GM12878 (cell line): ENCODE measurements around the gene ROCK2. TPM values are rescaled to one million over a fixed set of nuclear protein-coding genes. Genes with fewer than 3 reads are reported as not detected.

Experiments used
- CEBPB ChIP-seq, 2 experiments: fragments of 150-350 bp in 1 of 2; IDR thresholded peaks; 2 replicates each; pipeline ENCODE4 v1.6.1; 2012 to 2014; ENCODE audit warnings: low read depth in 2 of 2, low read length in 2 of 2, borderline replicate concordance in 1 of 2, inconsistent platforms in 1 of 2
- CHD2 ChIP-seq: IDR thresholded peaks from 2 replicates; pipeline ENCODE4 v1.6.1; 2011; ENCODE audit warnings: low read depth, low read length, improper control_type of control experiment, borderline replicate concordance
- CHD4 ChIP-seq: fragments of 200-600 bp; sonication (generic); IDR thresholded peaks from 2 replicates; pipeline ENCODE4 v1.6.1; 2016; ENCODE audit warnings: mild to moderate bottlenecking
- FOS ChIP-seq: IDR thresholded peaks from 3 replicates; pipeline ENCODE4 v1.6.1; 2011; ENCODE audit warnings: borderline replicate concordance; ENCODE audit not compliant: insufficient read length; ENCODE audit errors: extremely low read depth
- MYB ChIP-seq: fragments of 150-350 bp; IDR thresholded peaks from 2 replicates; pipeline ENCODE4 v1.6.1; 2014; ENCODE audit warnings: mild to moderate bottlenecking, low read depth, low read length, borderline replicate concordance
- MYC ChIP-seq: IDR thresholded peaks from 2 replicates; pipeline ENCODE4 v1.6.1; 2011; ENCODE audit warnings: mild to moderate bottlenecking, low read length, moderate library complexity, inconsistent platforms; ENCODE audit not compliant: insufficient read depth, insufficient replicate concordance, insufficient read length, severe bottlenecking
- NR2C1 ChIP-seq: fragments of 450-650 bp; IDR thresholded peaks from 2 replicates; pipeline ENCODE4 v1.6.1; 2017; ENCODE audit warnings: antibody characterized with exemption, mild to moderate bottlenecking, moderate library complexity
- PAX5 ChIP-seq: IDR thresholded peaks from 2 replicates; pipeline ENCODE4 v1.6.1; 2011; ENCODE audit warnings: low read depth, low read length, borderline replicate concordance
- POU2F2 ChIP-seq: IDR thresholded peaks from 3 replicates; pipeline ENCODE4 v1.6.1; 2011; ENCODE audit warnings: low read depth, mild to moderate bottlenecking, low read length, borderline replicate concordance
- SREBF2 ChIP-seq: IDR thresholded peaks from 2 replicates; pipeline ENCODE4 v1.6.1; 2012; ENCODE audit warnings: mild to moderate bottlenecking, low read length
- STAT1 ChIP-seq: fragments of 450-650 bp; conservative IDR thresholded peaks from 2 replicates; pipeline ENCODE4 v1.6.1; 2014; ENCODE audit warnings: antibody characterized with exemption, mild to moderate bottlenecking
- TCF3 ChIP-seq: IDR thresholded peaks from 2 replicates; pipeline ENCODE4 v1.6.1; 2012; ENCODE audit warnings: low read depth, mild to moderate bottlenecking, low read length, borderline replicate concordance; ENCODE audit not compliant: insufficient read depth
- YY1 ChIP-seq: IDR thresholded peaks from 2 replicates; pipeline ENCODE4 v1.6.1; 2011; ENCODE audit warnings: low read depth, mild to moderate bottlenecking, low read length
- ZNF384 ChIP-seq: IDR thresholded peaks from 2 replicates; pipeline ENCODE4 v1.6.1; 2012; ENCODE audit warnings: low read depth, mild to moderate bottlenecking, low read length, improper control_type of control experiment, borderline replicate concordance
- polyA plus RNA-seq, 11 experiments: library from polyadenylated mRNA; depleted of rRNA in 4 of 11; unstranded in 6 of 11; stranded (reverse) in 5 of 11; fragments of >200 nt; fragmentation: Nextera tagmentation in 4 of 11; fragmentation: Illumina TruSeq in 1 of 11; extraction: Ambion mirVana in 4 of 11; extraction: Trizol in 1 of 11; gene quantifications; 1 replicate in 1 of 11; 2 replicates in 10 of 11; pipeline versions ENCODE4 v1.2.1 to v1.2.3, GENCODE V29; 2011 to 2016; ENCODE audit warnings: inconsistent platforms in 2 of 11, missing spikeins in 2 of 11, low read depth in 1 of 11
- total RNA-seq, 4 experiments: library from RNA; depleted of rRNA in 3 of 4; stranded (reverse); fragments of >200 nt in 3 of 4; fragmentation: Illumina TruSeq in 1 of 4; extraction: Trizol in 1 of 4; gene quantifications; 2 replicates each; pipeline versions ENCODE4 v1.2.1 to v1.2.3, GENCODE V29; 2013 to 2021
- TF ChIP-seq, protein P1 (sequence below): fragments of 450-650 bp; IDR thresholded peaks from 2 replicates; pipeline ENCODE4 v1.6.1; 2016; ENCODE audit warnings: mild to moderate bottlenecking
- TF ChIP-seq, protein P2 (sequence below): fragments of 450-650 bp; IDR thresholded peaks from 2 replicates; pipeline ENCODE4 v1.6.1; 2016; ENCODE audit warnings: mild to moderate bottlenecking
- TF ChIP-seq, protein P3 (sequence below): fragments of 450-650 bp; IDR thresholded peaks from 2 replicates; pipeline ENCODE4 v1.6.1; 2017; ENCODE audit warnings: mild to moderate bottlenecking
- TF ChIP-seq, protein P4 (sequence below): fragments of 450-650 bp; IDR thresholded peaks from 2 replicates; pipeline ENCODE4 v1.6.1; 2016; ENCODE audit warnings: mild to moderate bottlenecking, moderate library complexity, borderline replicate concordance

The ROCK2 gene
- total and polyA plus RNA-seq, 10 of the 15 experiments (the other 5 are each of a cell fraction or from before 2014, with no cell fraction given) = 4.6 to 22.1 (median 8.3) TPM

DNA sequence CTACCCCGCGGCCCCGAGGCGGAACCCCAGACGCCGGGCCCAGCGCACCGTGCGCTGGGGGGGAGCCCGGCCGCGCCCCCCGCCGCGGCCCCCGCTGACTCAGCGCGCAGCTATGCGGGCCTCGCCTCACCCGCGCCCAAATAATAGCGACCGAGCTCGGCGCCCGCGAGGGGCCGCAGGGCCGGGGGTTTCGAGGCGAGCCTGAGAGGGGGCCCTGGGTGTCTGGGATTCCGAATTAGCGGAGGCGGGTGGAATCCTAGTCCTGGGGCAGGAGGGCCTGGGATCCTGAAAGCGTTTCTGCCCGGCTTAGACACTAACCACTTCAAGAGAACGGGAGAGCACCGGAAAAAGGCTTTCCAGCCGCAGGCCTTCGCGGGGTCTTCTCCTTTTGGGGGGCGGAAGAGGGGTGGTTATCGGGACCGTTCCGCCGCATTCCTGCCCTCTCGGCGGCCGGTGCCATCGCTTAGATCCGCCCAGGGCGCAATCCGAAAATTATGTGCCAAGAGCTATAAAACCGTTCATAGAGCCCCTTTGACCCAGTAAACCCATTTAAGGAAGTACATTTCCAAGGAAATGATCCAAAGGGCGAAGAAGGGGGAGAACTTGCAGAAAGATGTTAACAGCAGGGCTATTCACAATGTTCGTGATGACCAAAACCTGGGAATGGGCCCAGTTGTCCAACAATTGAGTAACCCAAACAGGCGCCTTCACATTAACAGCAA lies 681 bp upstream of the ROCK2 start (continued):
- TF ChIP-seq, protein P1, sequence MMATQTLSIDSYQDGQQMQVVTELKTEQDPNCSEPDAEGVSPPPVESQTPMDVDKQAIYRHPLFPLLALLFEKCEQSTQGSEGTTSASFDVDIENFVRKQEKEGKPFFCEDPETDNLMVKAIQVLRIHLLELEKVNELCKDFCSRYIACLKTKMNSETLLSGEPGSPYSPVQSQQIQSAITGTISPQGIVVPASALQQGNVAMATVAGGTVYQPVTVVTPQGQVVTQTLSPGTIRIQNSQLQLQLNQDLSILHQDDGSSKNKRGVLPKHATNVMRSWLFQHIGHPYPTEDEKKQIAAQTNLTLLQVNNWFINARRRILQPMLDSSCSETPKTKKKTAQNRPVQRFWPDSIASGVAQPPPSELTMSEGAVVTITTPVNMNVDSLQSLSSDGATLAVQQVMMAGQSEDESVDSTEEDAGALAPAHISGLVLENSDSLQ = no peak
- TF ChIP-seq, protein P2, sequence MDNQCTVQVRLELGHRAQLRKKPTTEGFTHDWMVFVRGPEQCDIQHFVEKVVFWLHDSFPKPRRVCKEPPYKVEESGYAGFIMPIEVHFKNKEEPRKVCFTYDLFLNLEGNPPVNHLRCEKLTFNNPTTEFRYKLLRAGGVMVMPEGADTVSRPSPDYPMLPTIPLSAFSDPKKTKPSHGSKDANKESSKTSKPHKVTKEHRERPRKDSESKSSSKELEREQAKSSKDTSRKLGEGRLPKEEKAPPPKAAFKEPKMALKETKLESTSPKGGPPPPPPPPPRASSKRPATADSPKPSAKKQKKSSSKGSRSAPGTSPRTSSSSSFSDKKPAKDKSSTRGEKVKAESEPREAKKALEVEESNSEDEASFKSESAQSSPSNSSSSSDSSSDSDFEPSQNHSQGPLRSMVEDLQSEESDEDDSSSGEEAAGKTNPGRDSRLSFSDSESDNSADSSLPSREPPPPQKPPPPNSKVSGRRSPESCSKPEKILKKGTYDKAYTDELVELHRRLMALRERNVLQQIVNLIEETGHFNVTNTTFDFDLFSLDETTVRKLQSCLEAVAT = no peak
- TF ChIP-seq, protein P3, sequence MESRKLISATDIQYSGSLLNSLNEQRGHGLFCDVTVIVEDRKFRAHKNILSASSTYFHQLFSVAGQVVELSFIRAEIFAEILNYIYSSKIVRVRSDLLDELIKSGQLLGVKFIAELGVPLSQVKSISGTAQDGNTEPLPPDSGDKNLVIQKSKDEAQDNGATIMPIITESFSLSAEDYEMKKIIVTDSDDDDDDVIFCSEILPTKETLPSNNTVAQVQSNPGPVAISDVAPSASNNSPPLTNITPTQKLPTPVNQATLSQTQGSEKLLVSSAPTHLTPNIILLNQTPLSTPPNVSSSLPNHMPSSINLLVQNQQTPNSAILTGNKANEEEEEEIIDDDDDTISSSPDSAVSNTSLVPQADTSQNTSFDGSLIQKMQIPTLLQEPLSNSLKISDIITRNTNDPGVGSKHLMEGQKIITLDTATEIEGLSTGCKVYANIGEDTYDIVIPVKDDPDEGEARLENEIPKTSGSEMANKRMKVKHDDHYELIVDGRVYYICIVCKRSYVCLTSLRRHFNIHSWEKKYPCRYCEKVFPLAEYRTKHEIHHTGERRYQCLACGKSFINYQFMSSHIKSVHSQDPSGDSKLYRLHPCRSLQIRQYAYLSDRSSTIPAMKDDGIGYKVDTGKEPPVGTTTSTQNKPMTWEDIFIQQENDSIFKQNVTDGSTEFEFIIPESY = no peak
- no peak for TF ChIP-seq MYC
- no peak for TF ChIP-seq TCF3
- TF ChIP-seq FOS = no peak
- no peak for TF ChIP-seq MYB
- 0 out of 2 replicates have a peak, but pooled peaks have one; percentile 2 for TF ChIP-seq PAX5
- TF ChIP-seq STAT1 = no peak
- TF ChIP-seq YY1 = no peak
- TF ChIP-seq, protein P4, sequence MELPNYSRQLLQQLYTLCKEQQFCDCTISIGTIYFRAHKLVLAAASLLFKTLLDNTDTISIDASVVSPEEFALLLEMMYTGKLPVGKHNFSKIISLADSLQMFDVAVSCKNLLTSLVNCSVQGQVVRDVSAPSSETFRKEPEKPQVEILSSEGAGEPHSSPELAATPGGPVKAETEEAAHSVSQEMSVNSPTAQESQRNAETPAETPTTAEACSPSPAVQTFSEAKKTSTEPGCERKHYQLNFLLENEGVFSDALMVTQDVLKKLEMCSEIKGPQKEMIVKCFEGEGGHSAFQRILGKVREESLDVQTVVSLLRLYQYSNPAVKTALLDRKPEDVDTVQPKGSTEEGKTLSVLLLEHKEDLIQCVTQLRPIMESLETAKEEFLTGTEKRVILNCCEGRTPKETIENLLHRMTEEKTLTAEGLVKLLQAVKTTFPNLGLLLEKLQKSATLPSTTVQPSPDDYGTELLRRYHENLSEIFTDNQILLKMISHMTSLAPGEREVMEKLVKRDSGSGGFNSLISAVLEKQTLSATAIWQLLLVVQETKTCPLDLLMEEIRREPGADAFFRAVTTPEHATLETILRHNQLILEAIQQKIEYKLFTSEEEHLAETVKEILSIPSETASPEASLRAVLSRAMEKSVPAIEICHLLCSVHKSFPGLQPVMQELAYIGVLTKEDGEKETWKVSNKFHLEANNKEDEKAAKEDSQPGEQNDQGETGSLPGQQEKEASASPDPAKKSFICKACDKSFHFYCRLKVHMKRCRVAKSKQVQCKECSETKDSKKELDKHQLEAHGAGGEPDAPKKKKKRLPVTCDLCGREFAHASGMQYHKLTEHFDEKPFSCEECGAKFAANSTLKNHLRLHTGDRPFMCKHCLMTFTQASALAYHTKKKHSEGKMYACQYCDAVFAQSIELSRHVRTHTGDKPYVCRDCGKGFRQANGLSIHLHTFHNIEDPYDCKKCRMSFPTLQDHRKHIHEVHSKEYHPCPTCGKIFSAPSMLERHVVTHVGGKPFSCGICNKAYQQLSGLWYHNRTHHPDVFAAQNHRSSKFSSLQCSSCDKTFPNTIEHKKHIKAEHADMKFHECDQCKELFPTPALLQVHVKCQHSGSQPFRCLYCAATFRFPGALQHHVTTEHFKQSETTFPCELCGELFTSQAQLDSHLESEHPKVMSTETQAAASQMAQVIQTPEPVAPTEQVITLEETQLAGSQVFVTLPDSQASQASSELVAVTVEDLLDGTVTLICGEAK = no peak
- no peak for TF ChIP-seq SREBF2
- TF ChIP-seq CEBPB (IDR thresholded peaks at IDR 0.05; ENCODE audit: borderline replicate concordance in 1 of 2, low read depth in 2 of 2, low read length in 2 of 2) = no peak
- no peak for TF ChIP-seq NR2C1
- no peak for TF ChIP-seq CHD4
- no peak for TF ChIP-seq POU2F2
- no peak for TF ChIP-seq ZNF384
- 0 out of 2 replicates have a peak, but pooled peaks have one; percentile 6 for TF ChIP-seq CHD2
- TF ChIP-seq, all 136 proteins: peak for 8
